GM10266 (cell line): Measurements from ENCODE around the gene CYSTM1.

Experiments
- DNase-seq: peaks from one replicate; pipeline ENCODE4 v3.0.0; 2012; ENCODE audit errors: extremely low spot score
- CTCF ChIP-seq: IDR thresholded peaks from 2 replicates; pipeline ENCODE4 v1.5.1; 2012; ENCODE audit warnings: mild to moderate bottlenecking, low read depth; ENCODE audit not compliant: control insufficient read depth, insufficient read depth; ENCODE audit errors: missing control alignments

CYSTM1 gene

GRCh38 chr5:140202078-140202477, 27.1 kb downstream of the CYSTM1 start:
- DNase-seq = no peak
- TF ChIP-seq CTCF = no peak

- no peak for TF ChIP-seq CTCF
- DNase-seq = no peak
Observed at GRCh38 chr5:140202610-140203009, 27.6 kb downstream of the CYSTM1 start.

GRCh38 chr5:140205216-140205615, 30.2 kb downstream of the CYSTM1 start:
- TF ChIP-seq CTCF = no peak

GRCh38 chr5:140205952-140206351, 31.0 kb downstream of the CYSTM1 start:
- no peak for DNase-seq
- TF ChIP-seq CTCF = no peak

More at GRCh38 chr5:140205216-140205615, 30.2 kb downstream of the CYSTM1 start:
- DNase-seq = no peak

GRCh38 chr5:140207250-140207964, 32.4 kb downstream of the CYSTM1 start:
- DNase-seq = no peak
- TF ChIP-seq CTCF = no peak

GRCh38 chr5:140208065-140208464, 33.1 kb downstream of the CYSTM1 start:
- no peak for TF ChIP-seq CTCF
- no peak for DNase-seq

- DNase-seq = no peak
- TF ChIP-seq CTCF = no peak
Observed at GRCh38 chr5:140213370-140213983, 38.5 kb downstream of the CYSTM1 start.
